Fibroblast of upper back skin (primary cell): ENCODE data around the gene PCSK2.

ENCODE experiments used
- DNase-seq: peaks from one replicate; pipeline ENCODE4 v3.0.0-alpha.2; 2013

The PCSK2 gene

DNA sequence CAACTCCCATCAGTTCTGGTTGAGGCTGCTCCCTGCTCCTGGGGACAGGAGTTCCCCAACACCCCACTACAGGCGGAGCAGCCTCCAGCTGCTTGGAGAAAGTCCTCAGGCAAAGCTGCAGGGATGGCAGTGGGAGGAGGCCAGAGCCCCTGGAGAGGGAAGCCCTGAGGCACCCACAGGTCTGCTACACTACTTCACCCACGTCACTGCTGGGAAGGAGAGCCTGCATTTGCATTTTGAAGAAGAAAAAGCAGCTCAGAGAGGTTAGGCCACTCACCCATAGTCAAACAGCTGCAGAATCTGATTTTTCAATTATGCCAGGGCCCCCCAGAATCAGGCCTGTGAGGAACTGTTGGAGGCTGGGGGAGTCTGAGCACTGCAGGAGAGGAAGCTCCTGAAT is 287.1 kb downstream of the PCSK2 start:
- no peak for DNase-seq

DNA sequence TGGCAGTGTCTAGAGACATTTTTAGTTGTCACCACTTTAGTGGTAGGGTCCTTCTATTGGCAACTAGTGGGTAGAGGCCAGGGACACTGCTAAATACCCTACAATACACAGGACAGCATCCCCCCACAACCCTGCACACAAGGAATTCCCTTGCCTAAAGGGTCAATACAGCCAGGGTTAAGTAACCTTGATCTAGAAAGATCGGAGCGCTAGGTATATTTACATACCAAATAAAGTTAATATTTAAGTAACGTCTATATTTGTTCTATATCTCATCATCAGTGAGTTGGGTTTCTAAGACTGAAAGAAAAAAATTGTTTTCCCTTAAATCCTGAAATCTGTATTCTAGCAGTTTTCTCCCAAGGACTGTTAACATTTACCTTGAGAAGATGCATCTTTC is 288.2 kb downstream of the PCSK2 start:
- DNase-seq: no peak

DNA sequence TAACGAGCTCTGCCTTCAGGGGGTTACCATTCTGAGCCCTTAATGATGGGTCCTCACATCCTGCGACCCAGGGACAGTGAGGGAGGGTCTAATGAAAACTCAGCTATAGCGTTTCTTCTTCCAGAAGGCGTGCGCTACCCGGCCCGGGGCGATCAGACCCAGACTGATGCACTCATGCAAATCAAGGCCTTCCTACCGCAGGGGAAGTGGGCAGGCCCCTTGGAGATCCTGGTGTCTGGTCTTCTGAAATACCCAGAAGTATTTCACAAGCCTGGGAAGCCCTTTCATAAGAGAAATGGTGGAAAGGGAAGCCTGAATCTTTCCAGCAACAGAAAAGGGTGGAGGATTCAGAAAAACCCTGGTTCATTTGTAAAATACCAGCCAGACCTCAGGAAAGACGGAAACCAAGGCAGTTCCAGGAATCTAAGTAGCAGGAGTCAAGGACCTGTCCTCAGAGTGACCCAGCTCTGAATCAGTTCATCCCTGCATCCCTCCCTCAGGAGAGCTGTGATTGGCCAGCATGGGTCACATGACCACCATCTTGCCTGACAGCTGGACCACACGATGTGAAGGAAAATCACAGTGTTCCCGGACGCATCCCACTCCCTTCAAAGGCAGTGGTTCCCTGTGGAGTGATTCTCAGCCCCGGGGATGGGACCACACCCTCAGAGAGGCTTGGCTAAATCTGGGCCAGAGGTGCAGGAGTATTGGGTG is 291.7 kb downstream of the PCSK2 start:
- DNase-seq: no peak

DNA sequence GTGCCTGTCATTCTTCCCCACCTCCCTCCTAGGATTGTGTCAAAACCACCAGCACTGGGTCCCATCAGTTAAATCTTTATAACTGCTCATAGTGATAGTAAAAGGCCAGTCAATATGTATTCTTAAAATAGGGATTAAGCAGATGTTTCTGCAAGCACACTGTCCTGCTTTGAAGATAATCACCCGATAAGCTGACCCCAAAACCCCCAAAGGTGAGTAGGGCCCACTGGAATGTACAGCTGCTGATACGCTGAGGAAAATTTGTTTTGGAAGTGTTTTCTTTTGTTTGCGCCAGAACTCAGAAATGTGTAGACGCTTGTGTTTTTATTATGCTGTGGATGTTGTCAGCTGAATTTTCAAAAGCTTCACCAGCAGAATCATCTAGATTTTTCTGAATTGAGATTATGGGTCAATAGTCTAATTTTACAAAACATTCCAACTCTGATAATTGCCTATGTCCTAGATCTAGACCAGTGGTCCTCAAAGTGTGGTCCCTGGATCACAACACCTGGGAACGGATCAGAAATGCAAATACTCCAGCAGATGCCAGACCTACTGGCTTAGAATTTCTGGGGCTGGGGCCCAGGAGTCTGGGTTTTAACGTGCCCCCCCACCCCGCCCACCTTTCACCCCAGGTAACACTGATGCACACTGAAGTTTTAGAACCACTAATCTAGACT is 292.9 kb downstream of the PCSK2 start:
- DNase-seq: no peak

DNA sequence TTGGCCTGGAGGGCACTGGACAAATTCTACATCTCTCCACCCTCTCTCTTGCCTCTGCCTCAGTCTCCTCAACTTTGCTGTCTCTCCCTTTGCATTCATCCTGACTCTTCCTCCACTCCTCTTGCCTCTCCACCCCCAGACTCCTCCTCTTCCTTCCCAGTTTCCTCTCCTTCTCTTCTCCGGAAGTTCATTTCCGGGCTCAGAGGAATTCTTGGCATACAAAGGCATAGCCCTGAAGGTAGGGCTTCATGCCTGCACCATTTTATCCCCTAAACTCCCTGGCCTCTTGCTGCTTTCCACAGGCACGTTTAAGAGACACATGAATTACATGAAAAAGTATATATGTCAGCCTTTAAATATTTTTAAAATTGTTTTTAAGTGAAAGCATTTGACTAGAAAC is 293.7 kb downstream of the PCSK2 start:
- DNase-seq: peak; percentile 23

DNA sequence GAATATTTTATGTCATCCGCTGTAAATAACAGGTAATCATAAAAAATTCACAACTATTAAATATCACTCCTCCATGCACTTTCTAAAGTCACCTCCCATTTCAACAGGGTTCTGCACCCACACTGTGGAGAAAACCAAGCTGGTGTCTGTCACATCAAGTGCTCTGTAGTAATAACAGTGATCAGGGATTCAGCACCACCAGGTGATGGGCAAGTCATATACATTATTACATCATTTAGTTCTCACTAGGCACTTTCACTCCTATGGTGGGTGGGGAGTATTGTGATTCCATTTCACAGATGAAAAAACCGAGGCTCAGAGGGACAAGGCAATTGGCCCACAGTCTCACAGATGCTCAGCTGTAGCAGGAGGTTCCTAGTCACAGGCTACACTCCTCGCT is 295.7 kb downstream of the PCSK2 start:
- no peak for DNase-seq

DNA sequence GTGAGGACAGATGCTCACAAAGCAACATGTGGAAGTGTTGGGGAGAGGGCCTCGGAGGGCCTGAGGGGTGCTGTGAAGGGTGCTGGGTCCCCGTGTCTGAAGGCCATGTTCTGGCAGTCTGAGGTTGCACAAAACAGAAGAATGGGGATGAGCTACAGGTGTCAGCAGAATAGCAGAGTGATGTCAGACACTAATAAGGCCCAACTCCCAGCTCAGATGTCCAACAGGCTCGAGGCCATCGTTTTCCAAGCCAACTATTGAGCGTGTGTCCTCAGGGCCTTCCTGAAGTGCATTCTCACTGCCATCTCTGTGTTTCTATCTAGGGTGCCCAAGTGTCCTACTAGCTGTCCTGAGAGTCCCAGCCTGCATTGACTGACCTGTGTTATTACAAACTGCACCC is 296.5 kb downstream of the PCSK2 start:
- no peak for DNase-seq

DNA sequence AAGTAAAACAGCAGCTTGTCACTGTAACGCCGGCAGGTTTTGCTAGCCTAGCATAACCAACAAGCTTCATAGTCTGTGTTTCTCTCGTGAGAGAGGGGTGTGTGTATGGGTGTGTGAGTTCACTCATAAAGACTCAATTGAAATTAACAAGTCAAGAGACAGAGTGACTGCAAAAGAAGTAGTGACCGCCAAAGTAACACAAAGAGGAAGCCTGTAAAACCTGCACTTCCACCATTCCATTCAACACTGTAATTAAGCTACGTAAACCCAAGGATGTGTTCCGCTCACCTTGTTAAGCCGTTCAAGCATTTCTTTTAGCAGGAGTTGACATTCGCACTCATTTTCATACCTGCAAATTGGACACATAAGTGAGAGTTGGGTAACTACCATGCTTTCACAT is 297.7 kb downstream of the PCSK2 start:
- no peak for DNase-seq

DNA sequence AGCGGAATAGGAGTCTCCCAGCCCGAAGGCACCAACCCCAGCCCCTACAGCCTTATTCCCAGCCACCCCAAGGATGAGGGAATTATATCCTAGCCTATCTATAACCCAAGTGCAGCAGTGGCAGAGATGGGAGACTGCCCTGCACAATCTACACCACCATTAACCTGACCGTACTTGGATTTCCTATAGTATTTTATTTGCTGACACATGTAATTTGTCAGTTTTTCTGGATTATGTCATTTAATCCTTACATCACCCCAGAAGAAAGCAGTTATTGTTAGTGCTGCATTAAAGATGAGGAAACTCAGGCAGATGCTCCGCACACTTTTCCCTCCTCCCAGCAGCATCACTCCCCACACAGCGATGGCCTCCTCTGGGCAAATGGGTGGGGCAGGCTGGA is 298.3 kb downstream of the PCSK2 start:
- no peak for DNase-seq

DNA sequence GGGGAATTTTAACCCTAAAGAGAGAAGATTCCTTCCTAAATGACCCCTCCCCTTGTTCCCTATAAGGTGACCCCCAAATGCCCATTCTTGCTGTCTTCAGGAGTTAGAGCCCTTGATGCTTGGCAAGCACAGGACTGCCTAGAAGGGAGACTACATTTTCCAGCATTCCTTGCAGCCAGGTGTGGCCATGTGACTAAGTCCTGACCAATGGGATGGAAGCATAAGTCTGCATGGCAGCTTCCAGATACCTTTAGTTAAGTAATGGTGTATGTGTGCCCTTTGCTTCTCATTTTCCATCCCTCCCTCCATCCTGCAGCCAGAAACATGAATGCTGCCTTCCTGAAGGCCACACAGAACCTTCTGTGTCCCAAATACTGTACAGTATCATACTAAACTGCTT is 298.8 kb downstream of the PCSK2 start:
- DNase-seq: no peak

DNA sequence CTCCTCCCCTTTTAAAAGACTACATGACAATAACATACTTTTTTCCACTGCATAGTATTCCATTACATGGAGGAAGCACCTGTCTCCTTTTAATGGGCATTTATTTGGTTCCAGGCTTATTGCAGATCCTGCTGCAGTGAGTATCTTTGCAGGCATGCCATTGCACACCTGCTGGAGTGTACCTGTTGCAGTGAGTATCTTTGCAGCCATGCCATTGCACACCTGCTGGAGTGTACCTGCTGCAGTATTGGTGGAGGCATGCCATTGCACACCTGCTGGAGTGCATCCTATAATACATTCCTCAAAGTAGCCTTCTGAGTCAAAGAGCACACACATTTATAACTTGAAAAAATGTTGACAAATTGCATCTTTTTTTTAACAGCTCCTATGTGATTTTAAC is 302.7 kb downstream of the PCSK2 start:
- no peak for DNase-seq

DNA sequence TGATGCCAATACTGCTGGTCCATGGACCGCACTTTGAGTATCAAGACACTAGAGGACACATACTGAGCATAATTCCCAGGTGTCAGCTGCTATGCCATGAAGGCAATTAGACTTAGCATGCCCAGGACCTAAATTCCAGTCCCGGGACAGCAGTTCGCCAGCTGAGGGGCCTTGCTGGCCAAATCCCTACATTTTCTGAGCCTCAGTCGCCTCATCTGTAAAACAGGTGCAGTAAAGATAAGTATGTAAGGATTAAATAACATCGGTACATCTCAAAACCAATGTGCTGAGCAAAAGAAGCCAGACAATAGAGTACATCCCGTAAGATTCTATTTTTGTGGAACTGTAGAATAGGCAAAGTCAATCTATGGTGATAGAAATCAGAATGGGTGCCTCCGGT is 303.3 kb downstream of the PCSK2 start:
- DNase-seq: no peak

DNA sequence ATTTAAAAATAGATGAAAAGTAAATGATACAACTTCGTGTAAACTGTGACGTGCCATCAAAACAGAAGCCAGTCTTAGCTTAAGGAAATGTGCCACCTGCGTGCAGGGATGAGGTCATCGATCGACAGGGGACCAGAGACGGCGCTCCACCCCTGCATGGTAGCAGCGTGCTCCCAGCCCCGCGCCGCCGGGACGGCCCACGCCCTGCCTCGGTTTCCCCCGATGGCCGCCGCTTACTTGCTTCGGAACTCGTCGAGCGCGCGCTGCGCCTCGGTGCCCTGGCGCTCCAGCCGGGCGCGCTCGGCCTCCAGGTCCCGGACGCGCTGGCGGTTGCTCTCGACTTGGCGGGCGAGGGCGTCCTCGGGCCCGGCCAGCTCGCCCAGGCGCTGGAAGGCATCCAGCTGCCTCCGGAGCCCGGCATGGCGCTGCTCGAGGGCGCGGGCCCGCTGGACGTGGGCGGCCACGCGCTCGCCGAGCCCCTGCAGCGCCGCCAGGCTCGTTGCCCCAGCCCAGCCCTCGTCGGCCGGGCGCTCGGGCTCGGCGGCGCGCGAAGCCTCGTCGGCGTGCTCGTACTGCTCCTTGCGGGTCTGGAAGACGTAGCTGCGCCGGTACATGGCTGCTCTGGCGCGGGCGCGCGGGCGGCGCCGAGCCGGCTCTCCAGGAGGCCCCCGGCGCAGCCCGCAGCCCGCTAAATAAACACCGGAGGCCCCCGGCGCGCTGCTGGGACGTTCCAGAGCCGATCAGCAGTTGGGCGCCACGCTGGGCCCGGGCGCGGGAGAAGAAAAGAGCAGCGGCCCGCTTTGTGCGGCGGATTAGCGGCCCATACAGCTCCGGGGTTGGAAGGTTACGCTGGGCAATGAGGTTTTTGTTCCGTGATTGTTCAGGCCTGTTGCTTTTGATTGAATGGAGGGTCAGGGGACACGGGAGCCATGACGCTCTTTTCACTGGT is 304.1 kb downstream of the PCSK2 start, which contains the start of gene BFSP1:
Gene BFSP1, minus strand, starts transcription at position 664 of the 949 bp plus-strand sequence. Its CDS starts 50 bp downstream, at position 614.
- peak; percentile 49 for DNase-seq

DNA sequence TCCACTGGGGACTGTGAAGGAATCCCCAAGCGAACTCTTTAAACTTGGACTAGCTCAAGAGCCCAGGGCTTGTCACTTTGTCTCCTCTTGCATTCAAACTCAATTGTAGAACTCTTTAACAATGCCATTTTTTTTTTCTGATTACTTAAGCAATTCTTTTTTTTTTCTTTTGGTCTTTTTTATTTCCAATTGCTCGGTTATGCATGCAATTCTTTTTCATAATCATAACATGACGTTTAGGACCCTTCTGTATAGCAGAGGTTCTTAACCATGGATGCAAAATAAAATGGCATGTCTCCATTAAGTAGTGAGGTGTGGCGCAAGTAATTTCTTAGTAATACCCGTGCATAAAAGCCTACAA is 304.8 kb downstream of the PCSK2 start:
- no peak for DNase-seq

DNA sequence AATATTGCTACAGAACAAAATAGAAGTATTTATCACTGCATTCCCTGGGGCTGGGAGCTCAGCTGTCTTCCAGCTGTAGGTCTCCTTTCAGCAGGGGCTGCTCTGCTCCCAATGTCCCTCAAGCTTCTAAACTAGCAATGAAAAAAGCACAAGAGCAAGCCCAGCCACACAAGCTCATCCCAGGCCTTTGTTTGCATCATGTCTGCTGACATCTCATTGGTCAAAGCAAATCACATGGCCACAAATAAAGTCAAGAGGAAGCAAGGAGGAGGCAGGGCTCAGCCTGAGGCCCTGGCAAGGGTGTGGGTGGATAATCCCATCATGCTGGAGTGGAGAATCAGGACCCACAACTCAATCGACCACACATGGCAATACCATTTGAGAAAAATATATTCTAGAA is 306.6 kb downstream of the PCSK2 start:
- DNase-seq: peak; percentile 71

DNA sequence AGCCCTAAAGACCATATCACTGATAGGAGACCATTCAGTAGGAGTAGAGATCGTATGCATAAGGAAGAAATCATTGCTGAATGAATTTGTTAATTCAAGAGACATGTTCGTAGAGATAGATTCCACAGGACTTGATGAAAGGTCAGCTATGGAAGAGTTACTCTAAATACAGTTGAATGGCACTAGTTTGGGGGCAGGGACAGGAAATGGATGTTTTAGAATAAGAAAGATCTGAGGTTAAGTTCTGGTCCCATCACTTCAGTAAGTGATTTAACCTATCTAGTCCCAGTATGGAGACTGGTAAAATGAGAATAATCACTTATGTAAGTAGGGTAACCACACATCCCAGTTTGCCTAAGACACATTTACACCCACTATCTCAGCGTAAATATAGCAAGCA is 307.2 kb downstream of the PCSK2 start:
- DNase-seq: no peak
